Measurements from ENCODE around the gene ALK.

Gene ALK

GRCh38 chr2:29443151-29443550 is 478.2 kb downstream of the ALK start:
- TF ChIP-seq EZH2 (IDR thresholded peaks at IDR 0.05; ENCODE audit: borderline replicate concordance, low read length), result no peak
- no peak for TF ChIP-seq CTCF (IDR thresholded peaks at IDR 0.05; ENCODE audit: low read length)
- Histone ChIP-seq H3K9me2 (ENCODE audit: low read depth, low read length) (no peaks in the 10 kb centered on the region), H3K36me3 (ENCODE audit: insufficient read depth, low read length) (no peaks in the 10 kb centered on the region), H3F3A (ENCODE audit: insufficient read depth, low read length) (no peaks in the 10 kb centered on the region), H3K4me3 (ENCODE audit: low read depth, low read length, poor library complexity, severe bottlenecking) (no peak overlapping the region), H3K4me2 (ENCODE audit: low read length) (no peak overlapping the region), H3K27me3 (ENCODE audit: insufficient read depth, low read length) (no peaks in the 10 kb centered on the region), H3K4me1 (ENCODE audit: insufficient read depth, low read length, severe bottlenecking) (no peaks in the 10 kb centered on the region), H3K9me3 (ENCODE audit: low read length) (no peaks in the 10 kb centered on the region), H2AFZ (ENCODE audit: low read length) (no peak overlapping the region), H4K20me1 (ENCODE audit: insufficient read depth, low read length) (no peaks in the 10 kb centered on the region), H3K79me2 (ENCODE audit: insufficient read depth, low read length) (no peaks in the 10 kb centered on the region), H3K27ac (ENCODE audit: low read depth, low read length, poor library complexity, severe bottlenecking) (no peak overlapping the region), H3K9ac (ENCODE audit: low read length) (no peak overlapping the region)

- no peak overlapping the region for H2AFZ ChIP-seq (ENCODE audit: low read length)
- no peaks in the 10 kb centered on the region for H3K36me3 ChIP-seq (ENCODE audit: insufficient read depth, low read length)
- TF ChIP-seq CTCF (IDR thresholded peaks at IDR 0.05; ENCODE audit: low read length), result no peak
- no peak for TF ChIP-seq EZH2 (IDR thresholded peaks at IDR 0.05; ENCODE audit: borderline replicate concordance, low read length)
- no peaks in the 10 kb centered on the region for H3F3A ChIP-seq (ENCODE audit: insufficient read depth, low read length)
- no peak overlapping the region for H3K9ac ChIP-seq (ENCODE audit: low read length)
- no peaks in the 10 kb centered on the region for H3K27me3 ChIP-seq (ENCODE audit: insufficient read depth, low read length)
- H3K4me2 ChIP-seq (ENCODE audit: low read length), result no peak overlapping the region
- H3K4me1 ChIP-seq (ENCODE audit: insufficient read depth, low read length, severe bottlenecking), result no peaks in the 10 kb centered on the region
- H3K27ac ChIP-seq (ENCODE audit: low read depth, low read length, poor library complexity, severe bottlenecking), result no peak overlapping the region
- no peaks in the 10 kb centered on the region for H3K9me3 ChIP-seq (ENCODE audit: low read length)
- no peaks in the 10 kb centered on the region for H3K79me2 ChIP-seq (ENCODE audit: insufficient read depth, low read length)
- no peaks in the 10 kb centered on the region for H3K9me2 ChIP-seq (ENCODE audit: low read depth, low read length)
- H3K4me3 ChIP-seq (ENCODE audit: low read depth, low read length, poor library complexity, severe bottlenecking), result no peak overlapping the region
- no peaks in the 10 kb centered on the region for H4K20me1 ChIP-seq (ENCODE audit: insufficient read depth, low read length)
Measured at GRCh38 chr2:29440921-29441623, 480.3 kb downstream of the ALK start.

- TF ChIP-seq EZH2 (IDR thresholded peaks at IDR 0.05; ENCODE audit: borderline replicate concordance, low read length) (no peak), CTCF (IDR thresholded peaks at IDR 0.05; ENCODE audit: low read length) (no peak)
- no peak overlapping the region for H3K4me2 ChIP-seq (ENCODE audit: low read length)
- H4K20me1 ChIP-seq (ENCODE audit: insufficient read depth, low read length), result no peaks in the 10 kb centered on the region
- no peaks in the 10 kb centered on the region for H3K36me3 ChIP-seq (ENCODE audit: insufficient read depth, low read length)
- no peaks in the 10 kb centered on the region for H3K9me2 ChIP-seq (ENCODE audit: low read depth, low read length)
- H3K9me3 ChIP-seq (ENCODE audit: low read length), result no peaks in the 10 kb centered on the region
- no peak overlapping the region for H3K9ac ChIP-seq (ENCODE audit: low read length)
- no peaks in the 10 kb centered on the region for H3F3A ChIP-seq (ENCODE audit: insufficient read depth, low read length)
- no peak overlapping the region for H3K27ac ChIP-seq (ENCODE audit: low read depth, low read length, poor library complexity, severe bottlenecking)
- no peaks in the 10 kb centered on the region for H3K4me1 ChIP-seq (ENCODE audit: insufficient read depth, low read length, severe bottlenecking)
- no peak overlapping the region for H3K4me3 ChIP-seq (ENCODE audit: low read depth, low read length, poor library complexity, severe bottlenecking)
- no peak overlapping the region for H2AFZ ChIP-seq (ENCODE audit: low read length)
- no peaks in the 10 kb centered on the region for H3K27me3 ChIP-seq (ENCODE audit: insufficient read depth, low read length)
- H3K79me2 ChIP-seq (ENCODE audit: insufficient read depth, low read length), result no peaks in the 10 kb centered on the region
Measured at GRCh38 chr2:29433920-29434319, 487.5 kb downstream of the ALK start.
